ENCODE measurements around the gene TGM2. TPM values are rescaled to one million over a fixed set of nuclear protein-coding genes. Genes with fewer than 3 reads are reported as not detected.

The TGM2 gene
- total RNA-seq, 4 donors from 2014 or later: 2.8 to 33.2 (median 11.5) TPM

GRCh38 chr20:38208523-38208922 lies 43.5 kb upstream of the TGM2 start:
- 84 to 98% methylated on average over 3 of the region's 3 CpGs for WGBS, 2 donors

GRCh38 chr20:38208088-38208487 lies 43.0 kb upstream of the TGM2 start:
- 69 to 70% methylated on average over 1 of the region's 1 CpG for WGBS, 2 donors
- TF ChIP-seq POLR2A (IDR thresholded peaks at IDR 0.05) (no peak), CTCF (IDR thresholded peaks at IDR 0.05) (no peak)
- no peak overlapping the region for H3K27ac ChIP-seq
- DNase-seq: no peak
- peaks cover 0 to 12% (median 0%) of the 10 kb centered on the region in 4 donors for H3K27me3 ChIP-seq
- no peak overlapping the region for H3K4me3 ChIP-seq
- no peaks in the 10 kb centered on the region for H3K9me3 ChIP-seq
- H3K36me3 ChIP-seq: no peaks in the 10 kb centered on the region
- intact Hi-C loops (cut with DNase I): no loop called here
- peaks cover 0 to 13% (median 4%) of the 10 kb centered on the region in 3 donors for H3K4me1 ChIP-seq

More at GRCh38 chr20:38208523-38208922, 43.5 kb upstream of the TGM2 start:
- H3K27ac ChIP-seq: peak overlapping the region in 1 of 4 donors; percentile 26
- TF ChIP-seq CTCF (IDR thresholded peaks at IDR 0.05) (no peak), POLR2A (IDR thresholded peaks at IDR 0.05) (no peak)
- H3K4me1 ChIP-seq: peaks cover 0 to 13% (median 4%) of the 10 kb centered on the region in 3 donors
- no peak overlapping the region for H3K4me3 ChIP-seq
- H3K36me3 ChIP-seq: no peaks in the 10 kb centered on the region
- intact Hi-C loops (cut with DNase I): no loop called here
- H3K27me3 ChIP-seq: peaks cover 0 to 12% (median 0%) of the 10 kb centered on the region in 4 donors
- H3K9me3 ChIP-seq: no peaks in the 10 kb centered on the region
- DNase-seq: no peak

GRCh38 chr20:38207621-38208020 lies 42.6 kb upstream of the TGM2 start:
- intact Hi-C loops (cut with DNase I): no loop called here
- Histone ChIP-seq H3K4me3 (no peak overlapping the region), H3K27me3 (peaks cover 0 to 11% (median 0%) of the 10 kb centered on the region in 4 donors), H3K4me1 (peaks cover 0 to 13% (median 4%) of the 10 kb centered on the region in 3 donors), H3K27ac (no peak overlapping the region), H3K9me3 (no peaks in the 10 kb centered on the region), H3K36me3 (no peaks in the 10 kb centered on the region)
- WGBS, 2 donors: 76 to 88% methylated on average over 2 of the region's 2 CpGs
- no peak for DNase-seq
- TF ChIP-seq CTCF (IDR thresholded peaks at IDR 0.05) (no peak), POLR2A (IDR thresholded peaks at IDR 0.05) (no peak)

GRCh38 chr20:38205001-38205400 lies 39.9 kb upstream of the TGM2 start:
- TF ChIP-seq CTCF (IDR thresholded peaks at IDR 0.05) (no peak), POLR2A (IDR thresholded peaks at IDR 0.05) (no peak)
- no peak overlapping the region for H3K4me3 ChIP-seq
- H3K9me3 ChIP-seq: no peaks in the 10 kb centered on the region
- H3K27me3 ChIP-seq: peaks cover 0 to 11% (median 0%) of the 10 kb centered on the region in 4 donors
- no peak overlapping the region for H3K27ac ChIP-seq
- DNase-seq: no peak
- H3K36me3 ChIP-seq: no peaks in the 10 kb centered on the region
- peaks cover 0 to 13% (median 4%) of the 10 kb centered on the region in 3 donors for H3K4me1 ChIP-seq
- intact Hi-C loops (cut with DNase I): no loop called here
- 55 to 62% methylated on average over 3 of the region's 3 CpGs for WGBS, 2 donors

GRCh38 chr20:38203981-38204357 lies 38.9 kb upstream of the TGM2 start:
- no peak for DNase-seq
- H3K36me3 ChIP-seq: no peaks in the 10 kb centered on the region
- peaks cover 0 to 10% (median 4%) of the 10 kb centered on the region in 3 donors for H3K4me1 ChIP-seq
- H3K4me3 ChIP-seq: no peak overlapping the region
- peaks cover 0 to 11% (median 0%) of the 10 kb centered on the region in 4 donors for H3K27me3 ChIP-seq
- H3K9me3 ChIP-seq: no peaks in the 10 kb centered on the region
- intact Hi-C loops (cut with DNase I): no loop called here
- no peak for TF ChIP-seq POLR2A (IDR thresholded peaks at IDR 0.05)
- H3K27ac ChIP-seq: no peak overlapping the region
- WGBS, 2 donors: 71 to 72% methylated on average over 2 of the region's 2 CpGs

Measured in esophagus squamous epithelium (tissue), 5 donors.